ENCODE results near the gene RGS3. TPM values are rescaled to one million over a fixed set of nuclear protein-coding genes. Genes with fewer than 3 reads are reported as not detected.

The RGS3 gene
- total RNA-seq, 1 experiment from 2014 or later: 39.4 TPM

DNA sequence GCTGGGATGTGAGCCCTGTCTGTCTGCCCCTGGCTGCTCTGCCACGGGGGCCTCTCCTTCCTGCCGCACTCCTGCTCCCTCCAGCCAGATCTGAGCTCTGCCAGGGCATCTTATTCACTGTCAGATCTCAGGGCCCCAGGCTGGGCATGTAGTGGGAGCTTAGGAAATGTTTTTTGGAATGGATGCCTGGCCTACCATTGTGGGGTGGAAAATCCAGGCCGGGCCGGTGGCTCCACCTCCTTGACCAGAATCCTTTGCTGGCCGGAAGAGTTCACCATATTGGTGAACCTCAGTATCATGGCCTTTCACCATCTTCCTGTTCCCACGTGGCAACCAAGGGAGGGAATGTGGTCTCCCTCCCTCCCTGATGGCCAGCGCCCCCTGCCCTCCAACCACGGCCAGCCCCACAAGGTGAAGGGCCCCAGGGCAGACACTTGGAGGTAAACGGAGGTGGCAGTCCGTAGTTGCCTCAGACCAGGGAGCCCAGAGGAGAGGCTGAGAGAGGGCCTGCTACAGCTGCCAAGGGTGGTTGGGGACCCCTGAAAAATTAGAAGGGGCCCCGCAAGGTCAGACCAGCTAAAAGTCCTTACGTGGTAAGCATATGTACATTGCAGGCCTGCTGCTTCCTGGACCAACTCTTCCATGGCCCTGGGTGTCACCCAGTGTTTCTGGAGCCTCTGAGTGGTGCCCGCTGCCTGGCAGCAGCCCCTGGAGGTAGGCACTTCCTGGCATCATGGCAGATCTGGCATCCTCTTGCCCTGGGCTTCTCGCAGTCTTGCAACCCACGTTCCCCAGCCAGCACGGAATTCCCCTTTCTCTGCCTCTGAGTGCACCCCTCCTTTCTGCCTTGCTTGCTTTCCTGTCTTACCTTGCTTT lies 153.3 kb downstream of the RGS3 start:
- TF ChIP-seq POLR2AphosphoS5 (IDR thresholded peaks at IDR 0.05; ENCODE audit: low read depth, low read length) (no peak), EZH2 (IDR thresholded peaks at IDR 0.05) (no peak), TCF7L2 (IDR thresholded peaks at IDR 0.05; ENCODE audit: borderline replicate concordance, extremely low read depth, insufficient read depth, insufficient read length) (no peak), ELF1 (IDR thresholded peaks at IDR 0.05; ENCODE audit: borderline replicate concordance, low read depth) (no peak), EZH2phosphoT487 (IDR thresholded peaks at IDR 0.05; ENCODE audit: borderline replicate concordance) (no peak), SIN3A (IDR thresholded peaks at IDR 0.05; ENCODE audit: low read depth) (no peak), CTCF (IDR thresholded peaks at IDR 0.05 in 2 of 3, conservative IDR thresholded peaks at IDR 0.05 in 1 of 3; ENCODE audit: borderline replicate concordance in 1 of 3, insufficient read depth in 1 of 3, low read depth in 2 of 3, low read length in 2 of 3) (no peak), CBX3 (IDR thresholded peaks at IDR 0.05; ENCODE audit: low read depth) (no peak), ZNF274 (IDR thresholded peaks at IDR 0.05; ENCODE audit: low read depth, low read length) (no peak), RAD21 (IDR thresholded peaks at IDR 0.05; ENCODE audit: low read depth) (no peak), JUND (IDR thresholded peaks at IDR 0.05) (no peak)
- TF ChIP-seq, protein P1, sequence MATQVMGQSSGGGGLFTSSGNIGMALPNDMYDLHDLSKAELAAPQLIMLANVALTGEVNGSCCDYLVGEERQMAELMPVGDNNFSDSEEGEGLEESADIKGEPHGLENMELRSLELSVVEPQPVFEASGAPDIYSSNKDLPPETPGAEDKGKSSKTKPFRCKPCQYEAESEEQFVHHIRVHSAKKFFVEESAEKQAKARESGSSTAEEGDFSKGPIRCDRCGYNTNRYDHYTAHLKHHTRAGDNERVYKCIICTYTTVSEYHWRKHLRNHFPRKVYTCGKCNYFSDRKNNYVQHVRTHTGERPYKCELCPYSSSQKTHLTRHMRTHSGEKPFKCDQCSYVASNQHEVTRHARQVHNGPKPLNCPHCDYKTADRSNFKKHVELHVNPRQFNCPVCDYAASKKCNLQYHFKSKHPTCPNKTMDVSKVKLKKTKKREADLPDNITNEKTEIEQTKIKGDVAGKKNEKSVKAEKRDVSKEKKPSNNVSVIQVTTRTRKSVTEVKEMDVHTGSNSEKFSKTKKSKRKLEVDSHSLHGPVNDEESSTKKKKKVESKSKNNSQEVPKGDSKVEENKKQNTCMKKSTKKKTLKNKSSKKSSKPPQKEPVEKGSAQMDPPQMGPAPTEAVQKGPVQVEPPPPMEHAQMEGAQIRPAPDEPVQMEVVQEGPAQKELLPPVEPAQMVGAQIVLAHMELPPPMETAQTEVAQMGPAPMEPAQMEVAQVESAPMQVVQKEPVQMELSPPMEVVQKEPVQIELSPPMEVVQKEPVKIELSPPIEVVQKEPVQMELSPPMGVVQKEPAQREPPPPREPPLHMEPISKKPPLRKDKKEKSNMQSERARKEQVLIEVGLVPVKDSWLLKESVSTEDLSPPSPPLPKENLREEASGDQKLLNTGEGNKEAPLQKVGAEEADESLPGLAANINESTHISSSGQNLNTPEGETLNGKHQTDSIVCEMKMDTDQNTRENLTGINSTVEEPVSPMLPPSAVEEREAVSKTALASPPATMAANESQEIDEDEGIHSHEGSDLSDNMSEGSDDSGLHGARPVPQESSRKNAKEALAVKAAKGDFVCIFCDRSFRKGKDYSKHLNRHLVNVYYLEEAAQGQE (IDR thresholded peaks at IDR 0.05; ENCODE audit: low read depth): no peak
- Histone ChIP-seq H3K79me2 (ENCODE audit: insufficient read depth, low read length) (no peaks in the 10 kb centered on the region), H3K9ac (ENCODE audit: low read length) (no peak overlapping the region), H3K36me3 (ENCODE audit: control insufficient read depth in 1 of 2, insufficient read depth in 2 of 2, low read length in 2 of 2) (no peaks in the 10 kb centered on the region), H3K27ac (ENCODE audit: low read depth, low read length) (no peak overlapping the region), H3K9me2 (ENCODE audit: insufficient read depth) (no peaks in the 10 kb centered on the region), H2AFZ (ENCODE audit: low read depth, low read length, poor library complexity, severe bottlenecking) (no peak overlapping the region), H3K4me3 (replicated peaks in 1 of 2; ENCODE audit: low read depth in 1 of 2, low read length in 2 of 2) (no peak overlapping the region), H4K20me1 (ENCODE audit: insufficient read depth) (no peaks in the 10 kb centered on the region), H3K4me1 (ENCODE audit: control insufficient read depth in 1 of 2, insufficient read depth in 2 of 2, low read length in 2 of 2) (peaks cover 29 to 32% of the 10 kb centered on the region in 2 experiments), H3K9me3 (ENCODE audit: control insufficient read depth in 1 of 2, insufficient read depth in 1 of 2, low read depth in 1 of 2, low read length in 2 of 2) (no peaks in the 10 kb centered on the region), H3K27me3 (ENCODE audit: insufficient read depth, low read length) (no peaks in the 10 kb centered on the region), H3K4me2 (ENCODE audit: low read length) (no peak overlapping the region)
- BruUV-seq (replicated peaks): no TSS peak
- intact Hi-C loops (cut with micrococcal nuclease): no loop called here
- POLR2A ChIA-PET: interaction anchor here (1.2 kb wide), 1 partner anchor 15 kb away, joined by 3 read pairs; no protein-coding TSS in a partner anchor
- RAD21 ChIA-PET (ENCODE audit: low non-redundant PET in 1 of 2, low total read pairs in 2 of 2, uncharacterized antibody in 2 of 2, unreplicated experiment in 2 of 2): no interaction called here
- ATAC-seq: no peak
- CTCF ChIA-PET: no interaction called here
- no peak for DNase-seq (ENCODE audit: low read depth, low spot score)
